Stimulated activated CD4-positive, alpha-beta T cell treated with anti-CD3 and anti-CD28 coated beads, Interleukin-2, amount 100 ng/mL, for 24 hours (primary cell): ENCODE measurements around the gene PPIP5K2.
A peak's percentile ranks its signal among the peaks of the same experiment; 100 is the strongest.
"Not testable (repeated sequence)": the region's sequence is repeated elsewhere in the genome, so short reads cannot be mapped to it uniquely, and the experiment has no call there.

Experiments
- DNase-seq, 2 donors: peaks; one replicate each; pipeline ENCODE4 v3.0.0-alpha.2; 2020

PPIP5K2 gene

DNA sequence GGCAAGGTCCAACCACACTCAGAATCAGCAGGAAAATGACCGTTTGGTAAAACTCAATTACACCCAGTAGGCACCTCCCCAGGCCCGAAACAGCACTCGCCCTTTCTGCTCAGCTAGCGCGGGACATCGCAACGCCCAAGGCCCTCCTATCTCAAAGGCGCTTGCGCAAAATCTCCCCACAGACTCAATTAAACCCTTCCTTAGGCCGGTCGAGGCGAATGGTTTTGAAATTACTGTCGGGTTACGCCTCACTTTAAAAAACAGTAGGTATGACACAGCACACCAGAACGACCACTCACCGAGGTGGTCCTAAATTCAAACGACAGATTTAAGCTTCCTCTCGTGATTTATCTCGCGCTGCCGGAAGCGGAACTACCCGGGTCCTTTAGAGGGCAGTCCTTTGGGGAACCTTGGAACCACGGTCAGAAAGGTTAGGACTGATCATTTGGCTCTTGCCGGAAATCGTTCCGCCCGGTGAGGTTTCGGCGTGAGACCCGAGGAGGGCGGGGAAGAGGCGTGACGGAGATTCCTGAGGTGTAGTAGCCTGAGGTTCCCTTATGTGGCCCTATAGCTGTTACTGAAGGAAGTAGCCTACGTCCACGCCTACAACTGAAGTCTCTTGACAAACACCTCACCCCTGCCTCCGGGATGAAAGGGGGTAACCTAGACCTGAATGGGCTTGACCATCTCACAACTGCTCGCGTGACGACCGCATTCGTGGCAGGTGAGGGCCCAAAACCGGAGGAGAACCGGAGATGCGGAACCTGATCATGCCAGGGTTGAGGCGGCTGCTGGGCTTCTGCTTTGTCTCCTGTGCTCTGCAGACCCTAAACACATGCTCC, at the start of gene PPIP5K2, which contains the start of gene GIN1:
TSS of gene PPIP5K2 (plus strand) at position 537 of the 842 bp plus-strand sequence. CDS start 9,289 bp downstream, outside the sequence.
TSS of gene GIN1 (minus strand) at position 374 of the 842 bp plus-strand sequence. CDS start 11,431 bp downstream, outside the sequence.
- peak; percentile 96 to 97 for DNase-seq

- not testable (repeated sequence) for DNase-seq
Measured at GRCh38 chr5:103073500-103073899, 46.6 kb upstream of the PPIP5K2 start.

DNA sequence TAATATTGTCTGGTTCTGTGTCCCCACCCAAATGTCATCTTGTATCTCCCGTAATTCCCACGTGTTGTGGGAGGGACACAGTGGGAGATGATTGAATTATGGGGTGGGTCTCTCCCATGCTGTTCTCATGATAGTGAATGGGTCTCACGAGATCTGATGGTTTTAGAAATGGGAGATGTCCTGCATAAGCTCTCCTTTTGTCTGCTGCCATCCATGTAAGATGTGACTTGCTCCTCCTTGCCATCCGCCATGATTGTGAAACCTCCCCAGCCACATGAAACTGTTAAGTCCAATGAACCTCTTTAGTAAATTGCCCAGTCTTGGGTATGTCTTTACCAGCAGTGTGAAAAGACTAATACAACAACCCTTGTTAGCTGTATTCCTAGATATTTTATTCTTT, 44.7 kb upstream of the PPIP5K2 start:
- no peak for DNase-seq

DNA sequence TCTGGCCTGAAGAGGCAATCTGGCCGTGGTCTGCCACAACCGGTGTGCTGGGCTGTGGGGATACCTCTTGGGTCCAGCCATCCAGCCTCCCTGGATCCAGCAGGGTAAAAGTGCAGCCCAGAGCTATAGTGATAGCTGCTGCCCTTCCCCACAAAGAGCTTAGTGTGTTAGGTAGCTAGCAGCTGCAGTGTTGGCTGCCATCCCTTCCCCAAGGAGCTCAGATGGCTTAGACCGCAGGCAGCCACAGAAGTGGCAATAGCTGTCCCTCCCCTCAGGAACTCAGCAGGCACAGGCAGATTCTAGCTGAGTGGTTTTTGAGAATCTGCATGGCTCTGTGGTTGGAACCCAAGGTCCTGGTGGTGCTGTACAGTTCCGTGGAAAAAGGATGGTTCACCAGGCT, 40.3 kb upstream of the PPIP5K2 start:
- no peak for DNase-seq

DNA sequence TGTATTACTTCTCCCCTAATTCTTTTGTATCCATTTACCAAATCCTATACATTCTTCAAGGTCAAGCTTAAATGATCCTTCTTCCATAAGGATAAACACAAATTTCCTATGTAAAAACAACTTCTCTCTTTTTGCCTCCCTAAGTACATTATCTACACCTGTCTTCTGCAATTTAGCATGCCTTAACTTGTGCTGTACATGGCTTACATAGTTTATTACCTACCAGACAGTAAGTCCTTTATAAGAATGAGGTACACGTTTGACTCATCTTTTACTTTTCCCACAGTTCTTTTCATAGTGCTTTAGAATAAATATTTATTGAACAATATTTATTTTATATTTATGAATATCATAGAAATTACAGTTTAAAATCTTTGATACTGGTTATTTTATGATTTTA, 33.6 kb upstream of the PPIP5K2 start:
- DNase-seq: no peak

GRCh38 chr5:103089272-103089671, 30.8 kb upstream of the PPIP5K2 start:
- DNase-seq: no peak

- no peak for DNase-seq
Measured at GRCh38 chr5:103090791-103091190, 29.3 kb upstream of the PPIP5K2 start.

DNA sequence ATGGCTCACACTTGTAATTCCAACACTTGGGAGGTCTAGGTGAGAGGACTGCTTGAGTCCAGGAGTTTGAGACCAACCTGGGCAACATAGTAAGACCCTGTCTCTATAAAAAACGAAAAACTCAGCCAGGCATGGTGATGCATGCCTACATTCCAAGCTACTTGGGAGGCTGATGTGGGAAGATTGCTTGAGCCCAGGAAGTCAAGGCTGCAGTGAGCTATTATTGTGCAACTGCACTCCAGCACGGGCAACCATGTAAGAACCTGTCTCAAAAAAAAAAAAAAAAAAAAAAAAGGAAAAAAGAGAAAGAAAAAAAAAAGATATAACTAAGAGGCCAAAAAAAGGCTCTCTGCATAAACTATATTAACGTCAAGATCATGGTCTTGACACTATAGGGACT, 27.4 kb upstream of the PPIP5K2 start:
- no peak for DNase-seq

- DNase-seq: no peak
Measured at GRCh38 chr5:103093727-103094126, 26.4 kb upstream of the PPIP5K2 start.

DNA sequence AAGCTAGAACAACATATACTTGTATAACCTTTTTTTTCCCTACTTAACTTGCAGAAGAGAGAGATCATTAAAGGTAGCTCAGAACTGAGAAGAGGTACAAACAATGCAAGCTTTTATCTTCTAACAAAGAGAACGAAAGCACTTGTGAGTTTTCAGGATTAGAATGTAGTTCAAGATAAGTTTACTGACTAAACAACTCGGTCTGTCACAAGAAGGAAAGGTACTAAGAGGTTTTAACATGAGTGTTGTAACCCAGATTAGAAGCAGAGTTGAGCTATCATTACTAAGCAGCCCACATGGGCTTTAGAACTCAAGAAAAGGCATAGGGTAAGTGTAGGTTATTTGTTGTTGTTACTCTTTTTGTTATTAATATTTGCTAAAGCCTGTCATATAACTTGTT, 25.4 kb upstream of the PPIP5K2 start:
- DNase-seq: no peak

- DNase-seq: no peak
Measured at GRCh38 chr5:103098993-103099392, 21.1 kb upstream of the PPIP5K2 start.

- no peak for DNase-seq
Measured at GRCh38 chr5:103101079-103101750, 18.9 kb upstream of the PPIP5K2 start.

GRCh38 chr5:103102234-103102633, 17.9 kb upstream of the PPIP5K2 start:
- DNase-seq: no peak

GRCh38 chr5:103108086-103108485, 12.0 kb upstream of the PPIP5K2 start:
- no peak for DNase-seq

DNA sequence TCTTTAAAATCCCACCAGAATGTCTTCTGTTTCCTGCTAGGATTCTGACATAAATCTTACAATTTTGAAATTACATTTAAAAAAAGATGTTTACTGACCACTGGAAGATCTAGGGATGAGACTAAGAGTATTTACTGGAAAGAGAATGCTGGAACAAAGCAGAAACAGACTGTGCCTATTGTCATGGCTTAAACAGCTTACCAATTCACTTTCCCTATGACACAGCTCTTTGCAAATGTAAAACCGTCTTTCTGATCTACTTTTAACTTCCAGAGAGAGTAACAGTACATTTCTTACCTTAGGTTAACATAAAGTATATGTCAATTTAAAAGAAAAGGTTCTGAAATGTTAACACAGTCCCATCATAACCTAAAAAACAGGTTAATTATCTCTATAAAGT, 10.8 kb upstream of the PPIP5K2 start:
- DNase-seq: no peak

DNA sequence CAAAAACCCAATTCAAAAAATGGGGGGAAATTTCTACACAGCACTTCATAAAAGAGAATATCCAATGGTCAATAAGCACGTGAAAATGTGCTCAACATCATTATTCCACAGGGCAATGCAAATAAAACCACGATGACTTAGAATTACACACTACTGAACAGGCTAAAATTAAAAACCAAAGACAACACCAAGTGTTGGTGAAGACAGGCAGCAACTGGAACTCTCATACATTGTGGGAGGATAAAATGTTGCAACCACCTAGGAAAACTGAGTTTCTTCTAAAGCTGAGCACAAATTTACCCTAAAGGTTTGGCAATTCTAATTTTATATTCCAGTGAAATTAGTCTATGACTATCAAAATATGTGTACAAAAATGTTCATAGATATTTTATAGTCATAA, 9.7 kb upstream of the PPIP5K2 start:
- DNase-seq: no peak

DNA sequence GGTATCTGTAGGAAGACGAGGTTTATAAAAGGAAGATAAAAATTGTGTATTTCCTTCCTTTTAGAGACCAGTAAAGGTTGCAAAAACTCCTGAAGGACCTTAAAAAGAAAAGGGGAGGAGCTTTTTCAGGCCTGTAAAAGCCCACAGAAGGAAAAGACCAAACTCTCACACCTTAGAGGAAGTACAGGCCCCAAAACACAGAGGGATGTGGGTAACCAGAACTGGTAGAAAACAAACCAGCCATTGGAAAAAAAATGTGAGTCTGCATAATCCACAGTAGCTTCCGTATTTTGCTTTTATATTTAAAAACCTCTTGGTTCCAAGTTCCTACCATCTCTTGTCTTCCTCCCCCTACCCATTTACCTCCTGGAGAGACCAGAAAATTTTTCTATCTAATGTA, 8.6 kb upstream of the PPIP5K2 start:
- DNase-seq: no peak

GRCh38 chr5:103112910-103113309, 7.2 kb upstream of the PPIP5K2 start:
- no peak for DNase-seq

- no peak for DNase-seq
Measured at GRCh38 chr5:103114440-103114839, 5.7 kb upstream of the PPIP5K2 start.

DNA sequence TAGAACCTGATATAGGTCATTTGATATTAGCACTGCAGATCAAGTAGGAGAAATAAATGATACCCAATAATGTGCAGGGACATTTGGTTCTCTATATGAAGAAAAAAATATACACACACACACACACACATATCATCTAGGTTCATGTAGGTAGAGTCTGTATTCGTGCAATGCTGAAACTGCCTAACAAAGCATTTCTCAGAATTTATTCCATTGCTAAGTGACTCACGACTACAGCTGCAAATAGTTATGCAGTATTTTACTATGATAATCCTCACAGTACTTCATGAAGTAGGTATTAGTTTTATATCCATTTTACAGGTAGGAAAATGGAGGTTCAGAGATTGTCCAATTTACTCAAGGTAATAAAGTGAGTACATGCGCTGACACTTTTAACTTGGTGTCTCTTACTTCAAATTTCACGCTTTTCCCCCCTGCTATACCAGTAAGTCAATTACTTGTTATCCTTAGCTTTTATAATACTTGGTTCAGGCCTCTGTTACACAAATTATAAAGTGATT, 2.6 kb upstream of the PPIP5K2 start:
- no peak for DNase-seq

GRCh38 chr5:103119070-103119764, 884 bp upstream of the PPIP5K2 start:
- no peak for DNase-seq

DNA sequence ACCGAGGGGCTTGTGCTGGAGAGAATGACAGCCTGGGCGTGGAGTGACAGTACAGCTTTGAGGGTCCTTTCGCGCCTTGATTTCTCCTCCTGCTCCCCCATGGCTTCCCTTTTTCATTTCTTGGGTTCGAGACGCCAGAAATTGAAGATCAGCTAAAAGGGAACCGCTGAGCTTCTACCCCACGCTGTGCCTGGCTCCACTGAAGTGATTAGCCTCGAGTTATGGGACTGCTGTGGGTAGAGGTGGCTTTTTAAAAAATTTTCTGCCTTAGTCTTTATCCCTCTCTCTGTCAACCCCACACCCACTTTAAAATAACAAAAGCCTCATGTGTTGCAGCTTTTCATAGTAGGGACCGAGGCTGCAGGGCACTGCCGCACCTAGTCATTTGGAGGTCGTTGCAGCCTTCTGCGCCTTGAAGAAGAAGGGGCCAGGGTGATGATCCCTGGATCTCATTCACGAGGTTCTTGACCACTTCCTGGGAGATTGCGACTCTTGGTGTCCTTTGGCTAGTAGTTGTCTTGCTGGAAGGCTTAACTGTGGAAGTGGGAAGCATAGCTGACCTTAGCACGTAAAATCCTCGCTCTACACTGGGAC, 603 bp downstream of the PPIP5K2 start:
- peak; percentile 2 to 17 for DNase-seq

- DNase-seq: no peak
Measured at GRCh38 chr5:103122242-103122641, 2.1 kb downstream of the PPIP5K2 start.
